Stimulated activated naive CD8-positive, alpha-beta T cell treated with anti-CD3 and anti-CD28 coated beads, Interleukin-15, Interleukin-2, amounts not matched to agents 100 U/mL and 50 U/mL, for 24 hours (primary cell): ENCODE results near the gene ATP1A3.

Experiments used
- ATAC-seq: fragments of 150-1000 bp; cut with Tn5 transposase; one replicate; pipeline ENCODE4 v1.10.0; 2021
- DNase-seq: peaks from one replicate; pipeline ENCODE4 v3.0.0; 2021

The ATP1A3 gene

DNA sequence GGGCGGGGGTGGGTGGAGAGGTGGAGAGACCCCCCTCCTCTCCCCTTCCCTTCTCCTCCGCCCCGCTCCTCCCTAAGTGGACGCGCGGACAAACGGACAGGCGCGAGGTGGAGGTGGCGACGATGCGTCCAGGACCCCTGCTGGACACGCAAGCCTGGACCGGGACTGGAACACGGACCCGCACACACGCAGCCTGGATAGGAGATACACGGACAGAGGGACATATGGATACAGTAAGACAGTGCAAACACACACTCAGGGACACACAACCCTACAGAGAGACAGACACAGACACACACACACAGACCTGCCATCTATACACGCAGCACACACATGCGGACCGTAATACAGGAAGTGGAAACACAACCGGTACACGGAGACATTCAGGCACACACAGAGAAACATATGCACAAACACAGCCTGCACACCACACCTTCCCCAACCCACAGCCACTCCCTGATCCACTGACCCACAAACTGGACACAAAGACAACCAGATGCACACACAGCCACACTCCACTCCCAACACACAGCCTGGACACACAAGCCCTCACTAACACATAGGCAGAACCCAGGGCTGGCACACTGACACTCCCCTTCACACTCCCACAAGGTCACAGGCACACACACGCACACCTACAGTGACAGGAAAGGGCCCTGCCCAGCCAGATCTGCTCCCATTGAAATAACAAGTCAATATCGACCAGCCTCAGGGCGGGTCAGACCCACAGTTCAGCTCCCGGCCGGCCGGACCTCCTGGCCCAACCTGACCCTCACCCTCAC, 65.1 kb downstream of the ATP1A3 start:
- DNase-seq (no peak), ATAC-seq (peak; percentile 44)

DNA sequence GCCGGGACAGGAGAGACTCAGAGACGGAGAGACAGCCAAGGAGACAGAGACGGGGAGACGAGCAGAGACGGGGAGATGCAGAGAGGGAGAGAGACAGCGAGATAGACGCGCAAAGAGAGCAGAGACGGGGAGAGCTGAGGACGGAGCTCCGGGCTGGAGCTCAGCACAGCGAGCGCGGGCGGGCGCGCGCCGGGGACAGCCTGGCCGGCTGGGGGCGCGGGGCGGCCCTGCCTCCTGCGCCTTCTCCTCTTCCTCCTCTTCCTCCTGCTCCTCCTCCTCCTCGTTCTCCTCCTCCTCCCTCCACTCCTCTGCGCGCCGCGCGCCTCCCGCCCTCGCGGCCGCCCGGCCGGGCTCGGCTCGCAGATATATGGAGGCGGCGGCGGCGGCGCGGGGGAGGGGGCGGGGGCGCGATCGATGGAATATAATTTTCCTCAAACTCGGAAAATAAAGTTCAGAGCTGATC, 65.8 kb downstream of the ATP1A3 start, which contains the start of gene ERFL:
Gene ERFL (minus strand): TSS at position 229 of the 463 bp plus-strand sequence. CDS start 15,530 bp downstream, outside the sequence.
- ATAC-seq, result peak; percentile 36
- DNase-seq, result no peak

DNA sequence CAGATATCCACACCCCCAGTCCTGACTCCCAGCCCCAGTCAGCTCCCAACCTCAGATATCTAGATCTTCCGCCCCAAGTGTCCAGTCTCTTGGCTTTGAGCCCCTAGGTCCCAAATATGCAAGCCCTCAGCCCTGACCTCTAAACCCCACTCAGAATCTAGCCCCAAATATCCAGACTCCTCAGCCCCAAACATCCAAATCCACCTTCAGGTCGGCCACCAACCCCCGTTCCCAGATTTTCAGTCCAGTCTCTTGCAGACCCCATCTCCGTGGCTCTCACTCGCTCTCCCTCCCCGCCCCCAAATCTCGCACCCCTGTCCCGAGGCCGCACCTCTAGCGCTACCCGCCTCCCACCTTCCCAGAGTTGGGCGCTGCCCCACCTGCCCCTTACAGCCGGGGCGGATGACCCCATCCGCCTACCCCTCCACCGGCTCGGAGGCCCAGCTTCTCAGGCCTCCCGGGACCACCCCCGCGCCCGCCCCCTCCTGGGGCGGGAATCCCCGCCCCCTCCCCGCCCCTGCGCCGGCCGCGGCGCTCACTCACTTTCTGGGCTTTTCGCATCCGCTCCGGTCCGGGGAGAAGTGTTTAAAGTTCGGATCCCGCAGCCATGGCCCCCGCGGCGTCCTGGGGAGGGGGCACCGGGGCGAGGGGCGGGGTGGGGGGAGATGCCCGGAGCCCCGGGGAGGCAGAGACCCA, 66.4 kb downstream of the ATP1A3 start:
- ATAC-seq (peak; percentile 10), DNase-seq (no peak)

DNA sequence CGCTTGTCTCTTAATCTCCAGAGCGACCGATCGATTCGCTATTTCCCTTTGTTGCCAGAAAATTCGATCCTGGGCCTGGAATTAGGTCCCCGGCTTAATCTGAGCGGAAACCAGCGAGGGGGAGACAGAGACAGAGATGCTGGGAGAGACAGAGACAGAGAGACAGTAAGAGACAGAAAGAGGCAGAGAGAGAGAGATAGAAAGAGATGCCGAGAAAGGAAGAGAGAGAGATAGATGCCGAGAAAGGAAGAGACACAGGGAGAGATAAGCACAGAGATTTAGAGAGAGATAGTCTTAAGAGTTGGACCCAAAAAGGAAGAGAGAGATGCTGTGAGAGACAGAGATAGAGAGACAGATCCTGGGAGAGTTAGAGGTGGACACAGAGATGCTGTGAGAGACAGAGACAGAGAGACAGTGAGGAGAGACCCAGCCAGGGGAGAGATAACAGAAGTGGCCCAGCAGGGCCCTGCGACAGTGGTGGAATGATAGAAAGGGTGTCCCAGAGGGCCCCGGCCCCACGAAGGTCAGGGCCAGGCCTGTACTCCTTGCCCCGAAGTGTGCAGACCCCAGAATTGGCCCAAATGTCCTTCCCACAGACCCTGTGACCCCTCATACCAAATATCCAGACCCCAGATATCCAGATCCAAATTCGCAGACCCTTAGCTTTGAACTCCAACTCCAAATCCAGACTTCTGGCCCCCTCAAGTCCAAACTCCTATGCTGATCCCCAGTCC, 67.1 kb downstream of the ATP1A3 start:
- no peak for ATAC-seq
- no peak for DNase-seq

DNA sequence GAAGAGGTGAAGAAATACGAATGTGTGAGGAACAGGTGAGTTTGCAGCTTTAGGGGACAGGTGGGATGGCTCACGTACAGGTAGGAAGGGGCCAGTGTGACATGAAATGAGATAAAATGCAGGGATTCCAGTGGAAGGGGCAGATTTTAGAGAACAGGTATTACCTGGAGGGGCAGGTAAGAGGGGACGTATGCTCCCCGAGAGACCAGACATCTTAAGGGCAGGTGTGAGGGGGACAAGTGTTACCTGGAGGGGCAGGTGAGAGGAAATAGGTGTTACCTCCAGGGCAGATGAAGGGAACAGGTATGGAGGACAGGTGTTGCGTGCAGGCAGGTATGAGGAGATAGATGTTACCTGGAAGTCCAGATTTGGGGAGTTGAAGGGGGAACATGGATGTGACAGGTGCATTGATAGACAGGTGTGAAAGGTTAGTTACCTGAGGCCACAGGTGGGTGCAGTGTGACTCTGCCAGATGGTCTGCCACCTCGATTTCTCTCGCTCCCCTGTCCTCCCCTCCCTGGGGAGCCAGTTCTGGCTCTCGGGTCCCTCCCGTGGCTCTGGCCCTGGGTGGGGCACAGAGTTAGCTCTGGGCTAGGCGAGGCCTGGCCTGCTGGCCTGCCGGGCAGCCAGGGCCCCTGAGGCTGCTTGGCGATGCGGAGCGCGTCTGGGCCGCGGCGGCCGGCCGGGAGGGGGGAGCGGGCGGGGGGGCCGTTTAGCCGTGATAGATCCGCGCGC, 67.8 kb downstream of the ATP1A3 start:
- DNase-seq (no peak), ATAC-seq (no peak)

DNA sequence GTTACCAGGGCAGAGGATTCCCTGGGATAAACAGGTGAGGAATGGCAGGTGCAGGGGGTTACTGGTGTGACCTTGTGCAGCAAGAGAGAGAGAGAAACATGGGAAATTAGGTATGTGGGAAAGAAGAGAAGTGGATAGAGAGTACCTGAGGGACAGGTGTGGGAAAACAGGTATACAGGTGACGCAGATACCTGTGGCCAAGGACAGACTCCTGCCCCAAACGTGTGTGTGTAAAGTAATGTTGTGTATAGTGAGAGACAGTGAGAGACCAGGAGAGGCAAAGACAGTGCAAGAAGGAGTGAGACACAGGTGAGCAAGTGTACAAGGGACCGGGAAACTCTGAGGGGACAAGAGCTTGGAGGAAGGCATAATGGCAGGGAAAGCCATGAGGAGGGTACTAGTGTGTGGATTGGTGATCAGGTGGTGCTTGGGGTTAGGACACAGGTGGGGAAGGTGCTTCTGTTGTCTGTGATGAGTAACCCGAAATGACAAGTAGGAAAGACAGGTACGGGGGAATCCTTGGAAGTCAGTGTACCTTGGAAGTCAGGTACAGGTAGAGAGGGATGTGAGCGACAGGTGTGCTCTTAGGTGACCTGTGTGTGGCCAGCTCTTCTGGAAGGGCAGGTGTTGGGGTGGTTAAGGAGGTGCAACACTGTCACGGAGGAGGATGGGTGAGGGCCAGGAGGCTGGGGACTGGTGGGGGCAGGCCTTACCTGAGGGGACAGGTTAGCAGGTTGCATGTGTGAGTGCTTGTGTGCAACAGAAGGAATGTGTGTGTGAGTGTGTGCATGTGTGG, 68.6 kb downstream of the ATP1A3 start:
- ATAC-seq, result no peak
- no peak for DNase-seq

DNA sequence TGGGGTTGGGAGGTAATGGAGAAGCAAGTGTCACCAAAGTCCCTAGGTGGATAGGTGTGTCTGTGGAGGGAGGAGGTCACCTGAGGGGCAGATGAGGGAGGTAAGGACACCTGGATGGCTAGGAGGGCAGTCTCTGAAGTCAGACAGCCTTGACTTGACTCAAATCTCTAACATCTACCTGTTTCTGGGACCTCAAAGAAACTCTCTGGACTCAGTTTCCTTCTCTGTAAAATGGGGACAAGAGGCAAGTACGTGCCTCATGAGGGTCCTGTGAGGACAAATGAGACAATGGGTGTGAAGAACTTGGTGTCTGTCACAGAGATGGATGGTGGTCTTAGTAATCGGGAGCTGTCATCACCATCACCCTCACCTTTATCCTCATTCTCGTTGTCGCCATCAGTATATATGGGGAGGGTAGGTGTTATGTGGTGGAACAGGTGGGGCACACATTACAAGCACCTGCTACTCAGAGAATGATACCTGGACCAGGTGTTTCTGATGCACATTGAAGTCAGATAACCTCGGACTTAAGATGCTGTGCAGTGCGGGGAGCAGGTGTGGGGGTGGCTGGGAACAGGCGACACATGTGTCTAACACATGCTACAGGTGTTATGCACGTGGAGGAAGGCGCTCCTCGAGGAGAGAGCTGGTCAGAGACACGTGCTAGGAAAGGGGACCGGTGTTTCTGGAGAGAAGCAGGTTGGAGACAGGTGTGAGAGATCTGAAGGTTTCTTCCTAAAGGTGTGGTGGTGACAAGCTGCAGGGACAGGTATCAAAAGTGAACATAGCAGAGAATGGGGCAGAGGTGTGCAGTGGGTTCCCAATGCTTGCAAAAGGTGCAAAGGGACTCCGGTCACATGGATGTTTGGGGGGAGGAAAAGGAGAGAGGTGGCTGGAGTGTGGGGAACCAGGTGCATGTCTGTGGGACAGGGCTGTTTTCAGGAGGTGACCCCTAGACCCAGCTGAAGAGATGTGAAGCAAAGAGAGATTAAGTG, 69.6 kb downstream of the ATP1A3 start:
- ATAC-seq (no peak), DNase-seq (no peak)

DNA sequence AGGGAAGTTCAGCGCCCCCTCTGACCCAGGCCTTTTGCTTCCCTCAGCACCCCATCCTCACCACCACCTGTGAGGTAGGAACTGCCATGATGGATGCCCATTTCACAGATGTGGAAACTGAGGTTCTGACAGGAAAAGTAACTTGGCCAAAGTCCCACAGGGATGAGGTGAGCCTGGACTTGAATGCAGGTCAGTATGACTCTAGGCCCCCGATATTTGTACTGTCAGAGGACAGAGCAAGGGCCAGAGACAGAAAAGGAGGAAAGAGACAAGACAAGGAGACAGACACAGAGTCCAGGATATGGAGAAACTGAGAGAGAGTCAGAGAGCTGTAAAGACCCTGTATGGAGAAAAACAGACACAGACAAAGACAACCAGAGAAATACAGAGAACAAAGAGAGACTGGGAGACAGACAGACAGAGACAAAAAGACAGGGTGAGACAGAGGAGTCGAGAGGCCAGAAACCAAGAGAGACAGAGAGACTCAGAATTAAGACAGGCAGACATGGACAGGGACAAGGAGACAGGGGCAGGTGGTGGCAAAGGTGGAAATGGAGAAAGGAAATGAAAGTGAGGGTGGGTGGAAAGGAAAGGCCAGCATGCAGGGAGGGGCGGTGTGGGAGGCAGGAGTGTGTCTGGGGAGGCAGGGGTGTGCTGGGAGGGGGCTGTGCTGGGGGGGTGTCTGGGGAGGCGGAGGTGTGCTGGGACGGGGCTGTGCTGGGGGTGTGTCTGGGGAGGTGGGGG, 70.8 kb downstream of the ATP1A3 start:
- DNase-seq (no peak), ATAC-seq (no peak)

DNA sequence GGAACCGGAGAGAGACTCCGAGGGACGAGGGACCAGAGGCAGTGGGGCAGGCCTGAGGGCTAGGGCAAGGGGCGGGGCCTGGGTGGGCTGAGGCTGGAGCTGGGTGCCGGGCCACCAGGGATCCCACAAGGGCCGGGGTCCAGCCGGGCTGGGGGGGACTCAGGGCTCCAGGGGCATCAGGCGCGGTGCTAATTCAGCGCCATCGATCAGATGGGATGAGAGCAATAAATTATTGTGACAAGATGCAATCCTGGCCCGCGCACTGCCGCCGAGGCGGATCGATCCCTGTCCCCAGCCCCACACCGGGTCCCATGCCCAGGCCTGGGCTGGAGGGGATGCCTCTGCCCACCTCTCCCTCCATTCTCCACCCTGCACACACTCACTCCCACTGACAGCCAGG, 71.4 kb downstream of the ATP1A3 start:
- DNase-seq (no peak), ATAC-seq (no peak)

DNA sequence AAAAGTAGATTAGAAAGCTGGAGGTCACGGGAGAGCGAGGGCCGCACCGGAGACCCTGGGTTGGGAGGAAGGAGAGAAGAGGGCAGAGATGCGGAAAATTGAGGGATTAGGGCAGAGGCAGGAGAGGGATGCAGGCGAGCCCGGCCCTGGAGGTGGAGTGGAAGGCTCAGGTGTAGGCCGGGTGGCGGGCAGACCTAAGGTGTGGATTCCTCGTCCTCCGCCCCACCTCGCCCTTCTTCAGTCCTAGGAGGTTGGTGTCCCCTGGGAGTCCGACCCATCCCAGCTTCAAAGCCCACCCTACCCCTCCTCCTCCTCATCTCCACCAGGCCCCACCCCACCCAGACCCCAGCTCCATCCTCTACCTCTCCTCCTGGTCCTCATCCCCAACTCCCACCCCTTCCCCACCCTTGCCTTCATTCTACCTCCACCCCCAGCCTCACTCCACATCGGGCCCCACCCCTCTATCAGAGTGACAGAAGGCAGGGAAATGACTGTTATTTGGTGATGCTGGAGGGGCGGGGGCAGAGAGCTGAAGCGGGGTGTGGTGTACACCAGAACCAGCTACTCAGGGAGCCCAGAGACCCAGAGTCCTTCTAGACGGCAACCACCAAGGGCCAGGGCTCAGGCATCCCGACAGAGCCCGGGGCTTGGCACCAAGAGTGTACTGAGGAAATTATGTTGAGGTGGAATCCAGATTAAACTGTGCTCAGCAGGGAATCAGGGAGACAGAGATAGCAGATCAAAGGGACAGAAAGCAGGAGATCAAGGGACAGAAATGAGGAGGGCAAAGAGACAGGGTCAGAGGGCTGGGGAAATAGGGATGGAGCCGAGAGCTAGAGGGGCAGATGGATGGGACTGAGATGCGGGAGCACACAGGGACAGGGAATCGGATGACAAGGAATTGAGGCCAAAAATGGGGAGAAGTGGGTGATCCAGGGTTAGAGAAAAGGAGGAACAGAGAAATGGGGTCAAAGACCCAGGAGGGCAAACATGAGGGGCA, 72.2 kb downstream of the ATP1A3 start:
- no peak for DNase-seq
- ATAC-seq, result no peak

DNA sequence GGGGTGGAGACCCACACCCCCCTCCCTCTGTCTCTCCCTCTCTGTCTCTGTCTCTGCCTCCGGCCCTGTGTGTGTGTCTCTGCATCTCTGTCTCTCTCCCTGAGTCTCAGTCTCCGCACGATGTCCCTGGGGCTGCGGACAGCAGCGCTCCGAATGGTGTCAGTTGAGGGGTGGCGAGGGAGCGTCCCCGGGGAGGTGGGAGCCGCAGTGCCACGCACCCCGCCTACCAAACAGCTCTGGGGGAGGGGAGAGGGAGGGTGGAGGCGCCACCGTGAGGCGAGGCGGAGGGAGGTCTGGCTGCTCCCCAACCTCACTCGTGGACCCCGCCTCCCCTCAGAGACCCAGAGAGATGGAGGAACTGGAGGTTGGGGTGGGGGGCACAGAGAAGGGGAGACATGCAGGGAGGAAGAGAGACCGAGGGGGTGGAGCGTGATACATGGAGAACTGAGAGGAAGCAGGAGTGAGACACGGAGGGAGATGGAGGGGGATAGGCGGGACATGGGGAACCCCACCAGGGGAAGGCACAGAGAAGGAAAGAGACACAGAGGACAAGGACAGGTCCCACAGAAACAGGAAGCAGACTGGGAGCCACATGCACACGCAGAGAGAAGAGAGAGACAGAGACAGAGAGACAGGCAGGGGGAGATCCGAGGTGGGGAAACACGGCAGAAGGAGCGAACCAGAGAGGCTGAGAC, 73.0 kb downstream of the ATP1A3 start:
- ATAC-seq (no peak), DNase-seq (no peak)

DNA sequence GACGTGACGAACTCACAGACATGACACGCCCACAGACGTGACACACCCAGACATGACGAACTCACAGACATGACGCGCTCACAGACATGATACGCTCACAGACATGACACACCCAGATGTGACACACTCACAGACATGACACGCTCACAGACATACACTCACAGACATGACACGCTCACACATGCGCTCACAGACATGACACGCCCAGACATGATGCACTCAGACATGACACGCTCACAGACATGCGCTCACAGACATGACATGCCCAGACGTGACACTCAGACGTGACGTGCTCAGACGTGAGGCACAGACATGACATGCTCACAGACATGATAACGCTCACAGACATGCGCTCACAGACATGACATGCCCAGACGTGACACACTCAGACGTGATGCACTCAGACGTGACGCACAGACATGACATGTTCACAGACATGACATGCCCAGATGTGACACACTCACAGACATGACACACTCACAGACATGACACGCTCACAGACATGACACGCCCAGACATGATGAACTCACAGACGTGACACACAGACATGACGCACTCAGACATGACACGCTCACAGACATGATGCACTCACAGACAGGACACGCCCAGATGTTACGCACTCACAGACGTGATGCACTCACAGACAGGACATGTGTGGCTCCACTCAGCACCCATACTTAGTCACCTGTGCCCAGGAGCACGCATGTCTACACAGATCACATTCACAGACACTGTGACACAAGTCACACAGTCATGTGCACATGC, 73.9 kb downstream of the ATP1A3 start:
- ATAC-seq (no peak), DNase-seq (no peak)

DNA sequence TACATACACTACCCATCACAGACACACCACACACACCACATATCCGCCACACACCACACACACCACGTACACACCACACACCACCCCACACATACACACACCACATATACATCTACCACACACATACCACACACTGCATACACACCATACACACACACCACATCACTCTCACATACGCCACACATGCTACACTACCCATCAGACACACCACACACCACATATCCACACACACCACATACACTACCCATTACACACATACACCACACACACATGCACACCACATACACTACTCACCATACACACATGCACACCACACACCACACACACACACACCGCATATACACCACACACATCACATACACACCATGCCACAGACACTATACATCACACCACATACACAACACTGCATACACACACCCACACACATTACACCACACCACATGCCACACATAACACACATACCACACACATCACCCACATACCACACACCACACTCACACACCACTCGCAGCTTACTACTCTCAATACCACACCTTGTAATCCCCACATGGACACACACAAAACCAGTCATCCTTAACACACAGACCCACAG, 75.3 kb downstream of the ATP1A3 start:
- DNase-seq, result no peak
- no peak for ATAC-seq

DNA sequence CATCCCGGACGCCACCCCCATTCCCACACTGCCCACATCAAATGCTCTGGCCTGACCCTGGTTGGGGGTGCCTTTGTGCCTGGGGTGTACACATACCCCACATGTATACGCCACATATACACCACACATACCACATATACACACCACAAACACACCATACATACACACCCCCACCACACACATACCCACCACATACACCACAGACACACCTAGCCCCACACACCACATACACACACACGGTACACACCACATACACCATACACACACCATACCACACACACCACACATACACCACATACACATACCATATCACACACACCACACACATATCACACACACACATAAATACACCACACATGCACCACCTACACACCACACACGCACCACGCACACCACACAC, 75.9 kb downstream of the ATP1A3 start:
- DNase-seq, result no peak
- ATAC-seq, result no peak

DNA sequence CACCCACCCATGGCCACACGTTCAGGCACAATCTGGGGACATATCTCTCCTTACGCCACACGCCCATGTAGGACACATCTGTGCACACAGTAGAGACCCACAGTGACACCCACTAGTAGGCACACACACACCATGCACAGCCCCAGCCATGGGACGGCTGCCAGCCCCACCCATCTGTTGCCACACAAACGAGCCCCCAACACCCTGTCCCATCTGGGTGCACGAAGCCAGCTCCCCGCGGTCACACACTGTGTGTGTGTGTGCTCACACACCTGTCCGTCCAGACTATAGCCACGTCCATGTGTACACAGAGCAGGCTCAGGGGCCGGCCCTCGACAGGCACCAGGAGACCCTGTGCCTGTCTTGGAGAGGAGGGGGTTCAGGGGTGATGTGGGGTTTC, 76.4 kb downstream of the ATP1A3 start:
- DNase-seq (no peak), ATAC-seq (no peak)
